H1 (cell line): Measurements from ENCODE around the gene PCBD1.

ENCODE experiments used
- ASH2L ChIP-seq: fragments of 200-600, 300-600 bp; sonication (generic); IDR thresholded peaks from one replicate; pipeline ENCODE4 v1.7.1; 2017; ENCODE audit warnings: low read length
- ATF2 ChIP-seq: IDR thresholded peaks from 2 replicates; pipeline ENCODE4 v1.6.1; 2012; ENCODE audit warnings: low read length, inconsistent platforms
- NRF1 ChIP-seq: IDR thresholded peaks from 2 replicates; pipeline ENCODE4 v1.6.1; 2011; ENCODE audit warnings: mild to moderate bottlenecking, low read depth, low read length, improper control_type of control experiment
- POLR2A ChIP-seq, 2 experiments: IDR thresholded peaks; 1 replicate in 1 of 2; 2 replicates in 1 of 2; pipeline ENCODE4 v1.6.1; 2011; ENCODE audit warnings: low read depth in 2 of 2, low read length in 2 of 2, mild to moderate bottlenecking in 2 of 2; ENCODE audit errors: control extremely low read depth in 1 of 2
- POU5F1 ChIP-seq: IDR thresholded peaks from 2 replicates; pipeline ENCODE4 v1.6.1; 2011; ENCODE audit warnings: low read depth, mild to moderate bottlenecking, low read length, moderate library complexity
- TF ChIP-seq, protein P1 (sequence below), 3 experiments: IDR thresholded peaks; 1 replicate in 2 of 3; 2 replicates in 1 of 3; pipeline versions ENCODE4 v1.5.1 to v1.6.1; 2011; ENCODE audit warnings: low read length in 3 of 3, mild to moderate bottlenecking in 3 of 3, inconsistent platforms in 2 of 3, low read depth in 1 of 3, moderate library complexity in 1 of 3; ENCODE audit not compliant: insufficient read depth in 1 of 3; ENCODE audit errors: control extremely low read depth in 1 of 3

DNA sequence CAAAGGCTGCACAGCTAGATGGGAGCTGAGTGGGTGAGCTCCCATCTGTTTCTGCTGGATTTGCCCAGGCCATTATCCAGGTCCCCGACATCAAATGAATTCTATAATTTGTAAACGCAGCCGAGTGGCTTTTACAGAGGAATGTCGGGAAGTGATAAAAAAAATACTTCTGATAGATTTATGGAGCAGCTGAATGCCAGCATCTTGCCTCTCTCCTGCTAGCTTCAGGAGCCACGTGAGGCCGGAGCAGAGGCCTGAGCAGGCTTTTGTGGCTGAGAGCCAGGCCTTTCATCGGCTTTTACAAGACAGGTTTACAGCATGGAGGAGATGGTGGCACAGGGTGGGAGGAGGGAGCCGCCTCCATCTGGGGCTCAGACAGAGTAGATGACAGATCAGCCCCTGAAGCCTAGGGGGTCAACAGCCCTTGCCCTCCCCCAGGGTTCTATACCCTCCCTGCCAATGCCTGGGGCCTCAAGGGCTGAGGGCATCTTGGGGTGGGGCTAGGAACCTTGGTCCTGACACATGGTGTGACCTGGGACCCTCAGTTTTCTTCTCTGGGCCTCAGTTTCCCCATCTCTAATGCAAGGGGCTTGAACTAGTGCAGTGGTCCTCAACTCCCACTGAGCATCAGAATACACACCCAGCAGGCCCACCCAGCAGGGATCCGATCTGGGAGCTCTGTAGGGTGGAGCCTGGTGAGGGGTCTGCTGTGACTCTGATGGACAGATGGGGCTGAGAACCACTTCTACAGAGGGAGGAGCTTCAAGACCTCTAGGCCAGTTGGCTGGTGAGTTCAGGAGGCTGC lies 44.2 kb upstream of the PCBD1 start:
- no peak for TF ChIP-seq ATF2
- TF ChIP-seq, protein P1, sequence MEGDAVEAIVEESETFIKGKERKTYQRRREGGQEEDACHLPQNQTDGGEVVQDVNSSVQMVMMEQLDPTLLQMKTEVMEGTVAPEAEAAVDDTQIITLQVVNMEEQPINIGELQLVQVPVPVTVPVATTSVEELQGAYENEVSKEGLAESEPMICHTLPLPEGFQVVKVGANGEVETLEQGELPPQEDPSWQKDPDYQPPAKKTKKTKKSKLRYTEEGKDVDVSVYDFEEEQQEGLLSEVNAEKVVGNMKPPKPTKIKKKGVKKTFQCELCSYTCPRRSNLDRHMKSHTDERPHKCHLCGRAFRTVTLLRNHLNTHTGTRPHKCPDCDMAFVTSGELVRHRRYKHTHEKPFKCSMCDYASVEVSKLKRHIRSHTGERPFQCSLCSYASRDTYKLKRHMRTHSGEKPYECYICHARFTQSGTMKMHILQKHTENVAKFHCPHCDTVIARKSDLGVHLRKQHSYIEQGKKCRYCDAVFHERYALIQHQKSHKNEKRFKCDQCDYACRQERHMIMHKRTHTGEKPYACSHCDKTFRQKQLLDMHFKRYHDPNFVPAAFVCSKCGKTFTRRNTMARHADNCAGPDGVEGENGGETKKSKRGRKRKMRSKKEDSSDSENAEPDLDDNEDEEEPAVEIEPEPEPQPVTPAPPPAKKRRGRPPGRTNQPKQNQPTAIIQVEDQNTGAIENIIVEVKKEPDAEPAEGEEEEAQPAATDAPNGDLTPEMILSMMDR (IDR thresholded peaks at IDR 0.05; ENCODE audit: control extremely low read depth in 1 of 3, insufficient read depth in 1 of 3, low read depth in 1 of 3, low read length in 3 of 3), result no peak
- TF ChIP-seq POLR2A (IDR thresholded peaks at IDR 0.05; ENCODE audit: control extremely low read depth in 1 of 2, low read depth in 2 of 2, low read length in 2 of 2), result no peak
- TF ChIP-seq POU5F1, result no peak
- TF ChIP-seq NRF1, result no peak
- TF ChIP-seq ASH2L, result no peak
